Kidney tubule cell (primary cell): ENCODE results near the gene ARVCF.

Source experiments
- DNase-seq: peaks from one replicate; pipeline ENCODE4 v3.0.0-alpha.2; 2018; ENCODE audit warnings: low spot score

The ARVCF gene

GRCh38 chr22:19961868-19962245 lies 54.8 kb downstream of the ARVCF start:
- DNase-seq = no peak

GRCh38 chr22:19961201-19961580 lies 55.4 kb downstream of the ARVCF start:
- no peak for DNase-seq

- DNase-seq = no peak
These were observed 56.0 kb downstream of the ARVCF start for GRCh38 chr22:19960491-19961200.

DNA sequence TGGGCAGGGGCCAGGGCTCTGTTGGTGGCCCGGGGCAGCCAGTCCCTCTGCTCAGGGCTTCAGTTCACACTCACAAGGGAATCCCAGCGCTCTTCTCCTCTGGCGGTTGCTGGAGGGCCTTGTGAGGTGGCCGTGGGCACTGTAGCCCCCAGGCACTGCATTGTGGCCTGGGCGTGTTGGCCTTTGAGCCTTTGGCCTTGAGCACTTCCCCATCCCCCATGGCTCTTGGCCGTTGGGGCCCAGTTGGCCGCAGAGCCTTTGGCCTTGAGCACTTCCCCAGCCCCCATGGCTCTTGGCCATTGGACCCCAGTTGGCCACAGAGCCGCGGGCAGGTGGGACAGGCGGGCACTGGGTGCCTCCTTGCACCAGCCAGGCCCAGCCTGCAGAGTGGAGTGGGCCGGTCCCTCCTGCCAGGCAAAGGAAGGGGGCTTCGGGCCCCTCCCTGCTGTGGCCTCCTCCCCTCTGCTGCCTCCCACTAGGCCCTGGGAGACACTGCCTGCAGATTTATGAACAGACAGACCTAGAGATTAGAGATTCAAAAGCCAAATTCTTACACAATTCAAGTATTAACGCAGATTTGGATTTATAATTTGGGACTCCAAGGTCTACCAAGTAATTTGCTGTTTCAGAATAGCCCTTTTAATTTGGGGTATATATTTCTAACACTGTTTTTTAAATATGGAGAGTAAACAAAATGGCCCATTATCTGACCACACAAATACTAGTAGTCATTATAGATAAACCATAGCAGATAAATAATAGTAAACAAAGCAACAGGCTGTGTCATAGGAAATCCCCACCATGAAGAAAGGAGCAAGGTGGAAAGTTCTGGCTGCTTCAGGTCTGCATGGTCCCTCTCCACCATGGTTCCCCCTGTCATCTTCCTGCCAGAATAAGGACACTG lies 56.8 kb downstream of the ARVCF start:
- no peak for DNase-seq

DNA sequence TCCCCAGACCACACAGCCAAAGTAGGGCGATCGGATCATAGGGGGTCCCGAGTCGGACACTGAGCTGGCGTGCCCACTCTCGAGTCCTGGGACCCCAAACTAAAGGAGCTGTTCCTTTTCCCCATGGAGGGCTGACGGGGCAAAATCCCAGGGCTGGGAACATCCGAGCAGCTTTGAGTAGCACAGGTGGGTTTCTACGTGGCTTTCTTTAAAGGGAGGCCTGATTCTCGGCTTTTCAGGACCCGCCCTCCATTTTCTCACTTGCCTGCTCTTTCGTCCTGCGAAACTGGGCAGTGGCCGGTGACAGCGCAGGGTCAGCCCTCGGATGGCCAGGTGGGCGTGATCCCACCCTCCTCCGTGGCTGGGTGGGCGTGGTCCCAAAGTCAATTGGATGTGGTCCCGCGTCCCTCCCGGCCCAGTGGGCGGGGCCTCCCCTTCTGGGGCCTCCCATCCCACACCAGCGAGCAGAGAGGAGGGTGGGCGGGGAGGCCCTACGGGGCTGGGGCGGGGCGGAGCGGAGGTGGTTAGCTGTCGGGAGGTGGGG lies 57.5 kb downstream of the ARVCF start:
- peak; percentile 82 for DNase-seq

DNA sequence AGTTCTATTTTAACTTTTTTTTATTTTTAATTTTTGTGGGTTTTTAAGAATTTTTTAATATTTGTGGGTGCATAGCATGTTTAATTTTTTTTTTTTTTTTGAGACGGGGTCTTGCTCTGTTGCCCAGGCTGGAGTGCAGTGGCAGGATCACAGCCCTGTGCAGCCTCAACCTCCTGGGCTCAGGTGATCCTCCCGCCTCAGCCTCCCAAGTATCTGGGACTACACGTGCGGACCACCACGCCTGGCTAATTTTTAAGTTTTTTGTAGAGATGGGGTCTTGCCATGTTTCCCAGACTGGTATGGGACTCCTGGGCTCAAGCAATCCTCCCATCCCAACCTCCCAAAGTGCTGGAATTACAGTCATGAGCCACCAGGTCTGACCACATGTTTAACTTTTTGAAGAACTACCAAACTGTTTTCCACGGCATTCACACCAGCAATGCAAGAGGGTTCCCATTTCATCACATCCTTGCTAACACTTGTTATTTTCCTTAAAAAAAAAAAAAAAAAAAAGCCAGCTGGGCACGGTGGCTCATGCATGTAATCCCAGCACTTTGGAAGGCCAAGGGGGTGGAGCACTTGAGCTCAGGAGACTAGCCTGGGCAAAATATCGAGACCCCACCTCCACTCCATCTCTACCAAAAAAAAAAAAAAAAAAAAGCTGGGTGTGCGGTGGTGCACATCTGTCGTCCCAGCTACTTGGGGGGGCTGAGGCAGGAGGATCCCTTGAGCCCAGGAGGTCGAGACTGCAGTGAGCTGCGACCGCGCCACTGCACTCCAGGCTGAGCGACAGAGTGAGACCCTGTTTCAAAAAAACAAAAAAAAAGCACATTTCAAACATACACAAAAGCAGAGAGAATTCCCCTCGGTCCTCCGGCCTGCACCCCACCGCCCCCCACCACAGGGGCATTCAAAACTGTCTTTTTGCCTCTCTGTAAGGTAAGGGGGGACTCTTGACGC lies 58.3 kb downstream of the ARVCF start:
- no peak for DNase-seq

DNA sequence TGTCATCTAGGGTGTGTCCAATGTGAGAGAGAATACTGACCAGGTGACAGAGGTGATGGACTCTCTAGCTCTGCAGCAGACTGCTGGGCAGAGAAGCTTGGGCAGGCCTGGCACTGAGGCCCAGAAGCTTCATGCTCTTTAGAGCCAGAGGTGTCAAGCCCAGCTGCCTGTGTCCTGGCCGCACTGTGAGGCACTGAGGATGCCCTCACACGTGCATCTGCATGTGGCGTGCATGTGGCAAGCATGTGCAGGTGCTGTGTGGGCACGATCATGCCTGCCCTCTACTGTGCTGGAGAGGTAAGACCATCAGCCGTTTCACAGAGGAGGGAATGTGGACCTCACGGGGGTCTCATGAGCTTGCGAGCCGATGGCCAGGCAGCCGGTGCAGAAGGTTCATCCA lies 59.2 kb downstream of the ARVCF start:
- DNase-seq = no peak

DNA sequence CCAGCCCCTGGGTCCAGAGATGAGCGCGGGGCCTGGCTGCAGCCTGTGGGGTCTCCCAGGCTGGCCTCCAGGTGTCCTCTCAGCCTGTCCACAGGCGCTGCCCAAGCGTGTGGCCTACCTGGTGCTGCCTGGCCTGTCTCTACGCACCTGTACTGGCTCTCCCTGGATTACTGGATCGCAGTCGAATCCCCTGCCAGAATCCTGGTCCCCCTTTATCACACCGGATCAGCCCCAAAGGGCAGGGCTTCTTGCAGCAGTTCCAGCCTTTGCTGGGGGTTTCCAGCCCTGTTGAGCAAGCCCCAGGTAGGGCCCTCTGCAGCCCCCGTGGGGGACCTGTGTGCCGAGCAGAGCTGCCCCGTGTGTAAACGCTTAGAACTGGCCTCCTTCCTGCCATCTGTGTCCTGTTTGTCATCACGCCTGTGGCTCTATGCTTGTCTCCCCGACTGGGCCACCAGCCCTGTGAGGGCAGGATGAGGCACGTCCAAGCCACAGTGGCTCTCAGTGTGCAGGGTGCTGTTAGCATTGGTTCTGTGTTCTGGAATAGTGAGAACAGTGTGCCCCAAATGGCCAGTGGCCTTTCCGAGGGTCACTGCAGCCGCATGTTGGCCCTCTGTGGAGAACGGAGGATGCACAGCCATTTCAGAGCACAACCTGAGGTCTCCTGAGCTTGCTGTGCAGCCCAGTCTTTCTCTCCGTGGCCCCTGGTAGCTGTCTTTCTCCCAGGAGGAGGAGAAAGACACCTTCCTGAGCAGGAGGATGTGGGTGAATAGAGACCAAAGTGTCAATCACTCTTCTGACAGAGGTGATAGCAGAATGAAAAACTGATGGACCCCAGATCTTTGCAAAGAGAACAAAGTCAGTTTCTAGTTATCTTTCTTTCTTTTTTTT lies 61.1 kb downstream of the ARVCF start:
- DNase-seq = no peak

GRCh38 chr22:19951346-19951745 lies 65.3 kb downstream of the ARVCF start:
- DNase-seq = no peak

- no peak for DNase-seq
These were observed 68.4 kb downstream of the ARVCF start for GRCh38 chr22:19948057-19948760.

- peak; percentile 88 for DNase-seq
These were observed 73.3 kb downstream of the ARVCF start for GRCh38 chr22:19943082-19944026.

GRCh38 chr22:19942157-19943081 lies 74.2 kb downstream of the ARVCF start:
- DNase-seq = peak; percentile 40

DNA sequence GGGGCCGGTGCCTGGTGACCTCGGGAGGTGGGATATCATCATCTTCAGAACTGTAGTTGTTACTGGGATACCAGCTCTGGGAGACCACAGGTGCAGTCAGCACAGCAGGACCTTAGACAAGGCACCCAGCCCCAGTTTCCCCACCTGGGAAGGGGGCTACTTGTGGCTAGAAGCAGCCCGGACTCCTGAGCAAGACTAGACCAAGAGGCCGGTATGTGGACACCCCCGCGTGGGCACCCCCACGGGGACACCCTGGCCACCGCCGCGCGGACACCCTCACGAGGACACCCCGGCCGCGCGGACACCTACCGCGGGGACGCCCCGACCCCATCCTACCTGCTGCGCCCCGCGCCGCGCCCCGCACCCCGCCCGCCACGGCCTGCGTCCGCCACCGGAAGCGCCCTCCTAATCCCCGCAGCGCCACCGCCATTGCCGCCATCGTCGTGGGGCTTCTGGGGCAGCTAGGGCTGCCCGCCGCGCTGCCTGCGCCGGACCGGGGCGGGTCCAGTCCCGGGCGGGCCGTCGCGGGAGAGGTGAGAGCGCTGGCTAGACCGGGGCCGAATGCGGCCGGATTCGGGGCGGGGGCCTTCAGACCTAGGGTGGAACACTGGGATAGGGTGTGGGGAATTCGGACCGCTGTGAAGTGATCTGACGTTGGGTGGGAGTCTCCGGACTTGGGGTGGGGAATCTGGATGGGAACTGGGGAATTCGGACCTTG lies 75.1 kb downstream of the ARVCF start, which contains the start of the genes COMT and TXNRD2:
COMT (plus strand) TSS at position 408 of the 718 bp plus-strand sequence. CDS start 20,755 bp downstream, outside the sequence.
TXNRD2 (minus strand) TSS at position 454 of the 718 bp plus-strand sequence; CDS start at position 439, 15 bp downstream.
- DNase-seq = peak; percentile 75

- DNase-seq = no peak
These were observed 75.9 kb downstream of the ARVCF start for GRCh38 chr22:19940536-19941364.

GRCh38 chr22:19937616-19938473 lies 78.8 kb downstream of the ARVCF start:
- DNase-seq = no peak
